ENCODE measurements around the gene STAG1.

The STAG1 gene

GRCh38 chr3:136300444-136300843, 451.7 kb downstream of the STAG1 start:
- DNase-seq: no peak

GRCh38 chr3:136297826-136298225, 454.4 kb downstream of the STAG1 start:
- DNase-seq: no peak

- no peak for DNase-seq
Measured at GRCh38 chr3:136296960-136297359, 455.2 kb downstream of the STAG1 start.

DNA sequence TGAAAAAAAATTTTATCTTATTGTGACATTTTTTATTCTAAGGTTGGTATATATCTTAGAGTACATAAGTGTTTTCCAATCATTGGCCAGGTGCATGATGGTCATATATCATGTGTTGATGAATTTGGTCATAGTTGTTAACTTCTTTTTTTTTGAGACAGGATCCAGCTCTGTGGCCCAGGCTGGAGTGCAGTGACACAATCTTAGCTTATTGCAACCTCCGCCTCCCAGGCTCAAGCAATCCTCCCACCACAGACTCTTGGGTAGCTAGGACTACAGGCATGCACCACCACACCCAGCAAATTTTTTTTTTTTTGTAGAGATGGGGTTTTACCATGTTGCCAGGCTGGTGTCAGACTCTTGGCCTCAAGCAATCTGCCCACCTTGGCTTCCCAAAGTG, 458.0 kb downstream of the STAG1 start:
- DNase-seq: no peak

- DNase-seq: no peak
Measured at GRCh38 chr3:136293279-136293678, 458.9 kb downstream of the STAG1 start.

- DNase-seq: no peak
Measured at GRCh38 chr3:136292500-136292899, 459.7 kb downstream of the STAG1 start.

DNA sequence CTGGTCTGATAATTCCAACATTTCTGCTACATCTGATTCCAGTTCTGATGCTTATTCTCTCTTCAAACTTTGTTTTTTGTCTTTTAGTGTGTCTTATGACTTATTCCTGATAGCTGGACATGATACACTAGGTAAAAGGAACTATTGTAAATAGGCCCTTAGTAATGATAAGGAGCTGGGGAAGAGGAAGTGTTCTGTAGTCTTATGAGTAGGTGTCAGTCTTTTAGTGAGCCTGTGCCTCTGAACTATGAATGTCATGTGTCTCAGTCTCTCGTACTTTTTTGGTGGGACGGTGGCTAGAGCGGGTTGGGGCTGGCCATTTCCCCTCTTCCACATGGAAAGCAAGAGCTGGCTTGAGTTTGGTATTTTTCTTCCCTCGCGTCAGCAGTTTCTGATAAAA, 460.9 kb downstream of the STAG1 start:
- no peak for DNase-seq

Data from NCI-H526 treated with DMSO at 0.1 percent for 48 hours (cell line).